ENCODE measurements around the gene ST6GAL1.

The ST6GAL1 gene

DNA sequence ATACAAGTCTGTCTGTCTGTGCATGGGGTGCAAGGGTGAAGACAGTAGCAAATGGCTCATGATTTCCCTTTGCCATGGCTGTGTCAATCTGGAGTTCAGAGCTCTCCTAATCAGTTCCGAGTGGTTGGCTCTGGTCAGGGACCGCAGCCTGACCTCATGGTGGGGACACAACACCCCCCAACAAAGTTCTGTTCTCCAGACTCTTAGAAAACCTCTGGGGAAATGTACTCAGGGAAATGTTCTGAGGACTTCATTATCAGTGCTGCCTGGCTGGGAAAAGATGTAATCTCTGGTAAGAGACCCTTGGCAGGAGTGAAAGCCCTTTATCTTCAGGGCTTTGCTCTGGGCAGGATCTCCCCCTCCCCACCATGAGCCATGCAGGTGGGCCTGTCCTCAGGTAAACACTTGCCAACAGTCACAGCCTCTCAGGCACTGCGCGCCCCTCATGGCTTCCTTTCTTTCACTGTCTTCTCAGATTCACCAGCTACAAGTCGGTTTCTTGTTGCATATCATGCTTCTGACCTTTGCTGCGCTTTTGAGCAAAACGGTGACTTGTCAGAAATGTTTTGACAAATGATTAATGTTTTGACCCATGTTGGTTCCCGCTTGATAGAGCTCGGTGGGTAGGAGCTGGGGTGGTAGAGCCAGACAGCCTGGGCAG lies 95.5 kb downstream of the ST6GAL1 start:
- H3K4me1 ChIP-seq (ENCODE audit: insufficient read depth, poor library complexity, severe bottlenecking) = no peaks in the 10 kb centered on the region
- H3K27ac ChIP-seq (ENCODE audit: poor library complexity, severe bottlenecking) = no peak overlapping the region
- DNase-seq (ENCODE audit: low spot score) (no peak), ATAC-seq (ENCODE audit: low read depth) (no peak)
- no peak overlapping the region for H3K4me3 ChIP-seq (ENCODE audit: severe bottlenecking)
- TF ChIP-seq, protein P1, sequence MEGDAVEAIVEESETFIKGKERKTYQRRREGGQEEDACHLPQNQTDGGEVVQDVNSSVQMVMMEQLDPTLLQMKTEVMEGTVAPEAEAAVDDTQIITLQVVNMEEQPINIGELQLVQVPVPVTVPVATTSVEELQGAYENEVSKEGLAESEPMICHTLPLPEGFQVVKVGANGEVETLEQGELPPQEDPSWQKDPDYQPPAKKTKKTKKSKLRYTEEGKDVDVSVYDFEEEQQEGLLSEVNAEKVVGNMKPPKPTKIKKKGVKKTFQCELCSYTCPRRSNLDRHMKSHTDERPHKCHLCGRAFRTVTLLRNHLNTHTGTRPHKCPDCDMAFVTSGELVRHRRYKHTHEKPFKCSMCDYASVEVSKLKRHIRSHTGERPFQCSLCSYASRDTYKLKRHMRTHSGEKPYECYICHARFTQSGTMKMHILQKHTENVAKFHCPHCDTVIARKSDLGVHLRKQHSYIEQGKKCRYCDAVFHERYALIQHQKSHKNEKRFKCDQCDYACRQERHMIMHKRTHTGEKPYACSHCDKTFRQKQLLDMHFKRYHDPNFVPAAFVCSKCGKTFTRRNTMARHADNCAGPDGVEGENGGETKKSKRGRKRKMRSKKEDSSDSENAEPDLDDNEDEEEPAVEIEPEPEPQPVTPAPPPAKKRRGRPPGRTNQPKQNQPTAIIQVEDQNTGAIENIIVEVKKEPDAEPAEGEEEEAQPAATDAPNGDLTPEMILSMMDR (IDR thresholded peaks at IDR 0.05; ENCODE audit: poor library complexity, severe bottlenecking) = no peak
- H3K36me3 ChIP-seq (ENCODE audit: low read depth) = no peaks in the 10 kb centered on the region
- H3K9me3 ChIP-seq (ENCODE audit: severe bottlenecking) = peaks cover 2% of the 10 kb centered on the region
- no peaks in the 10 kb centered on the region for H3K27me3 ChIP-seq (ENCODE audit: insufficient read depth, poor library complexity, severe bottlenecking)

DNA sequence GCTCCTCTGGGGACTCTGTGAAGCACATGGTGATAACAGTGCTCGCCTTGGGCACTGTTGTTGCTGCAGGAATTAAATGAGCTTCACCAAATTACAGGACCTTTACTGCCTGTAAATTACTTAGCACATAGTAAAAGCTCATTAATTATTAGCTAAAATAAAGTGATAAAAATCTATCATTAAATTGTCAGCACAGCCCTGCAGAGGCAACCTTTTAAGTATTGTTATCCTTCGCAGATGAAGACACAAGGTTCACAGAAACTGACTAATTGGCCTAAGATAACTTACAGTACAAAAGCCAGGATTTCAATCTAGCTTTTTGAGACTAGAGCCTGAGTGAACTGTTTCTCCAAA lies 96.0 kb downstream of the ST6GAL1 start:
- H3K4me1 ChIP-seq (ENCODE audit: insufficient read depth, poor library complexity, severe bottlenecking) = no peaks in the 10 kb centered on the region
- no peak overlapping the region for H3K4me3 ChIP-seq (ENCODE audit: severe bottlenecking)
- H3K9me3 ChIP-seq (ENCODE audit: severe bottlenecking) = peaks cover 2% of the 10 kb centered on the region
- DNase-seq (ENCODE audit: low spot score) = no peak
- H3K27me3 ChIP-seq (ENCODE audit: insufficient read depth, poor library complexity, severe bottlenecking) = no peaks in the 10 kb centered on the region
- H3K36me3 ChIP-seq (ENCODE audit: low read depth) = no peaks in the 10 kb centered on the region
- TF ChIP-seq, protein P1 (IDR thresholded peaks at IDR 0.05; ENCODE audit: poor library complexity, severe bottlenecking) = no peak
- ATAC-seq (ENCODE audit: low read depth) = no peak
- no peak overlapping the region for H3K27ac ChIP-seq (ENCODE audit: poor library complexity, severe bottlenecking)

DNA sequence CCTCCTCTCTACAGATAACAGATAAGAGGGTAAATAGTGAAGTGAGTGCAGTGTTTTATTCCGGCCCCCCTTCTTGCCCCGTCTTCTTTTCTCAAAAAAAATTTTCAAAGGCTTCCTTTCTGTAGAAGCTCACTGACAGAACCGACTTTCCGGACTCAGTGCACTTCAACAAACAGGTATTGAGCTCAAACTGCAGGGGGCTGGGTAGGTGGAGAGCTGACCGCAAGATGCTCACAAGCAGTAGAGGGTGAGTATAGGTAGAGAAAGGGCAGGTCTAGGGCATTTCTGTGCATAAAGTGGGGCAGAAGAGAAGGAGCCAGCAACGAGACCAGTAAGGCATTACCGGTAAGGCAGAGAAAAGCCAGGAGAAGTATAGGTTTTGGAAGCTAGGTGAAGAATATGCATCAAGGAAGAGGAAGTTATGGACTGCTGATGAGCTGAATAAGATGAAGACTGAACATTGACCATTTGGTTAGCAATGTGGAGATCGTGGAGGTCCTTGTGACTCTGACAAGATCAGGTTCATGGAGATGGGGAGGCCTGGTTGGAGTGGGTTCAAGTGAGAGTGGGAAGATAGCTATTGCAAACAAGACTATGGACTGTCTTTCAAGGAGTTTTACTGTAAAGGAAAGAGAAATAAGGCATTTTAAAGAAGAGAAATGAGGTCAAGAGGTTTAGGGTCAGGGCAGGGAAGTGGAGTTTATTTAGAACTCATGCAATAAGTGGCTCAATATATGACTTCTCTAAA lies 97.4 kb downstream of the ST6GAL1 start:
- H3K4me3 ChIP-seq (ENCODE audit: severe bottlenecking) = no peak overlapping the region
- ATAC-seq (ENCODE audit: low read depth) = no peak

DNA sequence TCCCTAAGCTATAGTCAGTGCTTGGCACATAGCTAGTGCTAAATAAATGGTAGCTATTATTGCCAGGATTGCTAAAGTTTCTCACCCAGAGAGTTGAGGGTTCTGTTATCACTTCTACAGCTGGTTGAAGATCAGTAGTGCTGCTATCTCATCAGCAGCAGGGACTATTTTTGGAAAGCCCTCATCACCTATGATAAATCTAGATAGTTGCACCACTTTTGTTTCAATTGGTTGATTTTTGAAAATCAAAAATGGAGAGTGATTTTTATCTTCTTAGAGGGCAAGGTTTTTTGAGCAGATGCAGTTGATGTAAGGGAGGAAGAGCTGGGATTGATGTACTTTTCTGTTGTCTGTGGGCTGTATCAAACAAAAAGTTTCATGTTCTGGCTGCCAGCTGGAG lies 101.6 kb downstream of the ST6GAL1 start:
- H3K27ac ChIP-seq (ENCODE audit: poor library complexity, severe bottlenecking) = no peak overlapping the region
- no peaks in the 10 kb centered on the region for H3K36me3 ChIP-seq (ENCODE audit: low read depth)
- no peaks in the 10 kb centered on the region for H3K27me3 ChIP-seq (ENCODE audit: insufficient read depth, poor library complexity, severe bottlenecking)
- DNase-seq (ENCODE audit: low spot score) (no peak), ATAC-seq (ENCODE audit: low read depth) (no peak)
- TF ChIP-seq, protein P1 (IDR thresholded peaks at IDR 0.05; ENCODE audit: poor library complexity, severe bottlenecking) = no peak
- peaks cover 2% of the 10 kb centered on the region for H3K9me3 ChIP-seq (ENCODE audit: severe bottlenecking)
- H3K4me1 ChIP-seq (ENCODE audit: insufficient read depth, poor library complexity, severe bottlenecking) = no peaks in the 10 kb centered on the region
- H3K4me3 ChIP-seq (ENCODE audit: severe bottlenecking) = no peak overlapping the region

More for the DNA sequence above, 97.4 kb downstream of the ST6GAL1 start:
- TF ChIP-seq, protein P1 (IDR thresholded peaks at IDR 0.05; ENCODE audit: poor library complexity, severe bottlenecking) = no peak
- H3K4me1 ChIP-seq (ENCODE audit: insufficient read depth, poor library complexity, severe bottlenecking) = no peaks in the 10 kb centered on the region
- H3K27ac ChIP-seq (ENCODE audit: poor library complexity, severe bottlenecking) = no peak overlapping the region
- H3K27me3 ChIP-seq (ENCODE audit: insufficient read depth, poor library complexity, severe bottlenecking) = no peaks in the 10 kb centered on the region
- no peak for DNase-seq (ENCODE audit: low spot score)
- no peaks in the 10 kb centered on the region for H3K36me3 ChIP-seq (ENCODE audit: low read depth)
- peaks cover 2% of the 10 kb centered on the region for H3K9me3 ChIP-seq (ENCODE audit: severe bottlenecking)

DNA sequence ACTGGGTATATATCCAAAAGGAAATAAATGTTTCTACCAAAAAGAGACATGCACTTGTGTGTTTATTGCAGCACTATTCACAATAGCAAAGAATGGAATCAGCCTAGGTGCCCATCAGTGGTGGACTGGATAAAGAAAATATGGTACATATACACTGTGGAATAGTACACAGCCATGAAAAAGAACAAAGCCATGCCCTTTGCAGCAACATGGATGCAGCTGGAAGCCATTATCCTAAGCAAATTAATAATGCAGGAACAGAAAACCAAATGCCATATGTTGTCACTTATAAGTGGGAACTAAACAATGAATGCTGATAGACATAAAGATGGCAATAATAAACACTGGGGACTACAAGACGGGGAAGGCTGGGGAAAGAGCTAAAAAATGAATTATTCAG lies 106.1 kb downstream of the ST6GAL1 start:
- ATAC-seq (ENCODE audit: low read depth) (no peak), DNase-seq (ENCODE audit: low spot score) (no peak)
- no peaks in the 10 kb centered on the region for H3K27me3 ChIP-seq (ENCODE audit: insufficient read depth, poor library complexity, severe bottlenecking)
- TF ChIP-seq, protein P1 (IDR thresholded peaks at IDR 0.05; ENCODE audit: poor library complexity, severe bottlenecking) = no peak
- H3K4me1 ChIP-seq (ENCODE audit: insufficient read depth, poor library complexity, severe bottlenecking) = no peaks in the 10 kb centered on the region
- H3K4me3 ChIP-seq (ENCODE audit: severe bottlenecking) = no peak overlapping the region
- no peaks in the 10 kb centered on the region for H3K36me3 ChIP-seq (ENCODE audit: low read depth)
- H3K9me3 ChIP-seq (ENCODE audit: severe bottlenecking) = no peaks in the 10 kb centered on the region
- no peak overlapping the region for H3K27ac ChIP-seq (ENCODE audit: poor library complexity, severe bottlenecking)

Measured in RWPE2 (cell line).